ENCODE data around the gene PTPRJ. TPM values are rescaled to one million over a fixed set of nuclear protein-coding genes. Genes with fewer than 3 reads are reported as not detected.

PTPRJ gene
- total RNA-seq, 1 experiment from 2014 or later: 0.30 TPM

GRCh38 chr11:48093795-48094642, 113.7 kb downstream of the PTPRJ start:
- ChIA-PET CTCF (interaction anchor here (0.9 to 1.2 kb wide), 2 partner anchors 13 to 14 kb away, joined by 3 to 8 read pairs; no protein-coding TSS in a partner anchor), POLR2A (interaction anchor here (0.6 kb wide), 1 partner anchor 298 kb away, joined by 4 read pairs; no protein-coding TSS in a partner anchor)
- no TSS peak for BruUV-seq (replicated peaks)
- no peak overlapping the region for H3K4me3 Mint-ChIP-seq (ENCODE audit: unreplicated experiment)
- H3K4me1 Mint-ChIP-seq (ENCODE audit: insufficient read depth, unreplicated experiment): peaks cover 5% of the 10 kb centered on the region
- DNase-seq (ENCODE audit: unreplicated experiment): no peak
- no peak for TF ChIP-seq CTCF (IDR thresholded peaks at IDR 0.05; ENCODE audit: unreplicated experiment)
- peaks cover 16% of the 10 kb centered on the region for H3K27me3 Mint-ChIP-seq (ENCODE audit: insufficient read depth, unreplicated experiment)
- no peaks in the 10 kb centered on the region for H3K36me3 Mint-ChIP-seq (ENCODE audit: insufficient read depth, unreplicated experiment)
- H3K27ac Mint-ChIP-seq (ENCODE audit: low read depth, unreplicated experiment): no peak overlapping the region
- intact Hi-C loops (cut with micrococcal nuclease): no loop called here
- H3K9me3 Mint-ChIP-seq (ENCODE audit: unreplicated experiment): no peaks in the 10 kb centered on the region

GRCh38 chr11:48094643-48095339, 114.4 kb downstream of the PTPRJ start:
- ChIA-PET POLR2A (interaction anchor here (0.6 kb wide), 1 partner anchor 299 kb away, joined by 4 read pairs; no protein-coding TSS in a partner anchor), CTCF (interaction anchor here (0.6 to 1.9 kb wide), 3 partner anchors 13 to 694 kb away, joined by 3 to 7 read pairs (median 4); no protein-coding TSS in a partner anchor)
- Mint-ChIP-seq H3K4me3 (ENCODE audit: unreplicated experiment) (no peak overlapping the region), H3K4me1 (ENCODE audit: insufficient read depth, unreplicated experiment) (peaks cover 5% of the 10 kb centered on the region), H3K36me3 (ENCODE audit: insufficient read depth, unreplicated experiment) (no peaks in the 10 kb centered on the region), H3K27ac (ENCODE audit: low read depth, unreplicated experiment) (no peak overlapping the region), H3K9me3 (ENCODE audit: unreplicated experiment) (no peaks in the 10 kb centered on the region), H3K27me3 (ENCODE audit: insufficient read depth, unreplicated experiment) (peaks cover 16% of the 10 kb centered on the region)
- intact Hi-C loops (cut with micrococcal nuclease): no loop called here
- BruUV-seq (replicated peaks): no TSS peak
- DNase-seq (ENCODE audit: unreplicated experiment): no peak
- TF ChIP-seq CTCF (IDR thresholded peaks at IDR 0.05; ENCODE audit: unreplicated experiment): no peak

- Mint-ChIP-seq H3K27ac (ENCODE audit: low read depth, unreplicated experiment) (no peak overlapping the region), H3K36me3 (ENCODE audit: insufficient read depth, unreplicated experiment) (no peaks in the 10 kb centered on the region), H3K9me3 (ENCODE audit: unreplicated experiment) (no peaks in the 10 kb centered on the region), H3K4me3 (ENCODE audit: unreplicated experiment) (no peak overlapping the region), H3K4me1 (ENCODE audit: insufficient read depth, unreplicated experiment) (peaks cover 5% of the 10 kb centered on the region), H3K27me3 (ENCODE audit: insufficient read depth, unreplicated experiment) (peaks cover 16% of the 10 kb centered on the region)
- intact Hi-C loops (cut with micrococcal nuclease): no loop called here
- POLR2A ChIA-PET: interaction anchor here (0.7 to 1.3 kb wide), 2 partner anchors 73 to 149 kb away, joined by 3 read pairs; no protein-coding TSS in a partner anchor
- BruUV-seq (replicated peaks): no TSS peak
- no peak for DNase-seq (ENCODE audit: unreplicated experiment)
- no peak for TF ChIP-seq CTCF (IDR thresholded peaks at IDR 0.05; ENCODE audit: unreplicated experiment)
- CTCF ChIA-PET: interaction anchor here (0.6 to 1.9 kb wide), 2 partner anchors 131 to 162 kb away, joined by 3 to 7 read pairs; no protein-coding TSS in a partner anchor
Measured at GRCh38 chr11:48095779-48096470, 115.6 kb downstream of the PTPRJ start.

All from MCF 10A (cell line).